ENCODE data around the gene RAB11FIP3.

The RAB11FIP3 gene

DNA sequence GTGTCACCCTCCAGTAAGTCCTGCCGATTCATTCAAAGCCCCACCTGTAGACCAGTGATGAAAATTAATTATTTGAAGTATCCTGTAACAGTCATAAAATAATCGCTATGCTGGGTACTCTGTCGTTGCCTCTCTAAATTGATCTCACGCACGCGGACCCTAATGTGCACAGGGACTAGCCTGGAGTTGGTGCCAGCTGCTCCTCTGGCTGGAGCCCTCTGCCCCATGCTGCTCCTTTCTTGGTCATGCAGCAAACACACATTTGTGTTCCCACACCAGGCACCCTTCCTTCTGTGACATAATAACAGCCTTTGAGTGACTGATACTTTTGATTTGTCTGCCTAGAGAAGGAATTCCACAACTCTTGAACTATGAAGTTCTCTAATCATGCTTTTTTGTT, 16.0 kb downstream of the RAB11FIP3 start:
- no peak for DNase-seq (ENCODE audit: low read depth in 2 of 2)
- TF ChIP-seq, protein P1, sequence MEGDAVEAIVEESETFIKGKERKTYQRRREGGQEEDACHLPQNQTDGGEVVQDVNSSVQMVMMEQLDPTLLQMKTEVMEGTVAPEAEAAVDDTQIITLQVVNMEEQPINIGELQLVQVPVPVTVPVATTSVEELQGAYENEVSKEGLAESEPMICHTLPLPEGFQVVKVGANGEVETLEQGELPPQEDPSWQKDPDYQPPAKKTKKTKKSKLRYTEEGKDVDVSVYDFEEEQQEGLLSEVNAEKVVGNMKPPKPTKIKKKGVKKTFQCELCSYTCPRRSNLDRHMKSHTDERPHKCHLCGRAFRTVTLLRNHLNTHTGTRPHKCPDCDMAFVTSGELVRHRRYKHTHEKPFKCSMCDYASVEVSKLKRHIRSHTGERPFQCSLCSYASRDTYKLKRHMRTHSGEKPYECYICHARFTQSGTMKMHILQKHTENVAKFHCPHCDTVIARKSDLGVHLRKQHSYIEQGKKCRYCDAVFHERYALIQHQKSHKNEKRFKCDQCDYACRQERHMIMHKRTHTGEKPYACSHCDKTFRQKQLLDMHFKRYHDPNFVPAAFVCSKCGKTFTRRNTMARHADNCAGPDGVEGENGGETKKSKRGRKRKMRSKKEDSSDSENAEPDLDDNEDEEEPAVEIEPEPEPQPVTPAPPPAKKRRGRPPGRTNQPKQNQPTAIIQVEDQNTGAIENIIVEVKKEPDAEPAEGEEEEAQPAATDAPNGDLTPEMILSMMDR (IDR thresholded peaks at IDR 0.05; ENCODE audit: low read depth, low read length): no peak
- no peak overlapping the region for H3K4me3 ChIP-seq (replicated peaks in 1 of 2; ENCODE audit: low read depth in 2 of 2, low read length in 2 of 2)

DNA sequence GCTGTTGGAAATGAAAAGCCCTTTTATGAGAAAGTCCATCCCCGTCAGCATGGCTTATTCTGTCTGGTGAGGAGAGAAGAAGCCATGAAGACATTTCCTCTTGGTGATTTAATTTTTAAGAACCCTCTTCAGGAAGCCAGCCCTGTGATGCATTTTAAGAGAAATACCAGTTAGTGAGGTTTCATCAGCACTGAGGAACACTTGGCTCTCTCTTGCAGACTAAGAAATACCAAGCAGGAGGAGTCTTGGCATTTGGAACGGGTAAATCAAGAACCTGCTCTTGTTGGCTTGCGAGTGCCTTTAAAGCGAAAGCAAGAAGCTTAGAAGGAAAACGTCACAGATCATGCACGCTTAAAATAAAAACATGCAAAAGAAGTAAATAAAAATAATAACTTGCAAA, 17.5 kb downstream of the RAB11FIP3 start:
- peak in 1 of 2 donors; percentile 14 for DNase-seq (ENCODE audit: low read depth in 2 of 2)
- no peak overlapping the region for H3K4me3 ChIP-seq (replicated peaks in 1 of 2; ENCODE audit: low read depth in 2 of 2, low read length in 2 of 2)
- TF ChIP-seq, protein P1 (IDR thresholded peaks at IDR 0.05; ENCODE audit: low read depth, low read length): no peak

DNA sequence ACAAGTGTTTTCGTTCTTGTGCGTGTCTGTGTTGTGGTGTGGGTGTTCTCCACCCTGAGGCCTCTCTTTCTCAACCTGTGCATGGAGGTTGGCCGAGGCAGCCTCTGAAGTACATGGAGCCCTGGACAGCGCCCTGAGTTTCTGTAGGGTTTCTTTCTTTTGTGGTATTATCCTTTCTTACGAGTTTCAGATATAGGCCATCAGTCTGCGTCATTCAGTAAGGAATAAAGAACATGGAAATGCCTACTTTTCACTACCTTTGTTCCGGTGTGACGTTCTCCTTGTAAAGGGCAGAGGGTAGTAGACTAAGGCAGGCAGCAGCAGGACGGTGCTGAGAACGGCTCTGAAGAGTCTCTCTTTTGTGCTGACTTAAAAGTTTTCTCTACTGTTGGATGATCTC, 18.6 kb downstream of the RAB11FIP3 start:
- no peak for DNase-seq (ENCODE audit: low read depth in 2 of 2)
- TF ChIP-seq, protein P1 (IDR thresholded peaks at IDR 0.05; ENCODE audit: low read depth, low read length): no peak
- no peak overlapping the region for H3K4me3 ChIP-seq (replicated peaks in 1 of 2; ENCODE audit: low read depth in 2 of 2, low read length in 2 of 2)

DNA sequence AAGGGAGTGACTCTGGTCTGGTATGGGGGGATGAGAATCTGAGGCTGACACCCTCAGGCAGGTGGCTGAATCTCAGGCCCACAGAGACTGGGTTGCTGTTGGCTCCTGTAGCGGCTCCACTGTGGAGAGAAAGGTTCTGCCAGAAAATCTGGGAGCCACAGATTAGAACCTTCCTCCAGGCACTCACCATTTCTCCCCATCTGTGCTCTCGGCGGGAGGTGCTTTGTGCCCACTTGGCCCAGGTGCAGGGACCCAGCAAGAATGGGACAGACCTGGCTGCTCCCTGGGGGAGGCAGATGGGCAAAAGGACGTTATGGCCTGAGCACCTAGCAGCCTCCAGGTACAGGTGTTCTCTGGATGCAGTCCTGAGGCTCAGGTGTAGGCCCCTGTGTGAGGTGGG, 20.1 kb downstream of the RAB11FIP3 start:
- H3K4me3 ChIP-seq (replicated peaks in 1 of 2; ENCODE audit: low read depth in 2 of 2, low read length in 2 of 2): no peak overlapping the region
- TF ChIP-seq, protein P1 (IDR thresholded peaks at IDR 0.05; ENCODE audit: low read depth, low read length): no peak
- DNase-seq (ENCODE audit: low read depth in 2 of 2): no peak

DNA sequence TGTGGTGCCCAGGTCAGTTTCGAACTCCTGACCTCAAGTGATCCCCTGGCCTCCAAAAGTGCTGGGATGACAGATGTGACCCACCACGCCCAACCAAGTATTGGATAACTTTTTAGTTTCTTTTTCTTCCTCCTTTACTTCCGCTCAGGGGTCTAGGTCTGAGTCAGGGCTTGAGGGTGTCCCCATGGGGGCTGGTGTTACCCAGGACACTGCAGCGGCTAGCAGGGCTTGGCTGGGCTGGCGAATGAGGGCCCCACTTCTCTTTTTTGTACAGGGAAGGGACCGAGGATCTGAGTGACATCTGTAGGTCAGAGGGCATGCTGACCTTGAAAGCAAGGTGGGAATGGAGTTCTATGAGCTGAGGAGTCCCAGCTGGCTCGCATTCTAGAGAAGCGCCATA, 24.9 kb downstream of the RAB11FIP3 start:
- H3K4me3 ChIP-seq (replicated peaks in 1 of 2; ENCODE audit: low read depth in 2 of 2, low read length in 2 of 2): no peak overlapping the region
- no peak for DNase-seq (ENCODE audit: low read depth in 2 of 2)
- TF ChIP-seq, protein P1 (IDR thresholded peaks at IDR 0.05; ENCODE audit: low read depth, low read length): no peak

DNA sequence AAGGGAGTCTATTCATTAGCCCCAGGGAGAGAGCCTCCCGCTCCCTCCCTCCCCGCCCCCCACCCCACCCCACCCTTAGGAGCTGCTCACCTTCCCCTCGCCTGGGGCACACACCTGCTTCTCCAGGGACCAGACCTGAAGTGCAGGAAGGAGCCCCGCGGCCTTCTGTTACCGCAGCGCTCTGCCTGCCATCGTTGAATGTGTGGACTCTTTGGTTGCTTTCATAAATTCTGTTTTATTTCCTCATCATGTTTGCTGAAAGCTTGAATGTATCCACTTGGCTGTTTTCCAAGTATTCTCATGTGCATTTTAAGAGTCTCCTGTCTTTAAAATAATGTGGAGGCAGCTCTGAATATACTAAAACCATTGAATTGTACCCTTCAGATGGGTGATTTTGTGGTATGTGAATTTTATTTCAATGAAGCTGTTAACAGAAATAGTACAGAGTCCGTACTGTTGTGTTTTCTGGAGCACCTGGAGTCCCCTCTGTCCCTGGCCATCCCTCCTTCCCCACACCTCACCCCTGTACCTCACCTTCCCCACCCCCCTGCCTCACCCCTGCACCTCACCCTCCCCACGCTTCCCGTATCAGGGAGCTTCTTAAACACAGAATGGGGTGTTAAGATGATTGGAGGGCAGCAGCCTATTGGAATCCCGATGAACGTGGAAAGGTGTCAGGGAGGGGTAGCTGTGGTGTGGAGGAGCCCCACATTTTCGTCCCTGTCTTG, 25.5 kb downstream of the RAB11FIP3 start:
- TF ChIP-seq, protein P1 (IDR thresholded peaks at IDR 0.05; ENCODE audit: low read depth, low read length): no peak
- DNase-seq (ENCODE audit: low read depth in 2 of 2): peak in 1 of 2 donors; percentile 24
- no peak overlapping the region for H3K4me3 ChIP-seq (replicated peaks in 1 of 2; ENCODE audit: low read depth in 2 of 2, low read length in 2 of 2)

Measured in cardiac fibroblast (primary cell).